ENCODE results near the gene DAP.
A peak's percentile ranks its signal among the peaks of the same experiment; 100 is the strongest.
"Not testable (repeated sequence)": the region's sequence is repeated elsewhere in the genome, so short reads cannot be mapped to it uniquely, and the experiment has no call there.

DAP gene

GRCh38 chr5:10672146-10673016 is 88.7 kb downstream of the DAP start:
- DNase-seq (ENCODE audit: low read depth), result no peak

- no peak for DNase-seq (ENCODE audit: low read depth)
Measured at GRCh38 chr5:10671041-10672008, 89.7 kb downstream of the DAP start.

- DNase-seq (ENCODE audit: low read depth), result no peak
Measured at GRCh38 chr5:10669983-10670382, 91.1 kb downstream of the DAP start.

GRCh38 chr5:10668697-10669096 is 92.3 kb downstream of the DAP start:
- no peak for DNase-seq (ENCODE audit: low read depth)

- DNase-seq (ENCODE audit: low read depth), result no peak
Measured at GRCh38 chr5:10667431-10668057, 93.5 kb downstream of the DAP start.

GRCh38 chr5:10666531-10667299 is 94.3 kb downstream of the DAP start:
- DNase-seq (ENCODE audit: low read depth), result no peak

GRCh38 chr5:10665799-10666198 is 95.2 kb downstream of the DAP start:
- DNase-seq (ENCODE audit: low read depth), result no peak

- not testable (repeated sequence) for DNase-seq (ENCODE audit: low read depth)
Measured at GRCh38 chr5:10664180-10664769, 96.8 kb downstream of the DAP start.

- peak; percentile 17 for DNase-seq (ENCODE audit: low read depth)
Measured at GRCh38 chr5:10663489-10664179, 97.4 kb downstream of the DAP start.

GRCh38 chr5:10662661-10663488 is 98.2 kb downstream of the DAP start:
- DNase-seq (ENCODE audit: low read depth), result no peak

- DNase-seq (ENCODE audit: low read depth), result no peak
Measured at GRCh38 chr5:10662083-10662482, 99.0 kb downstream of the DAP start.

- DNase-seq (ENCODE audit: low read depth), result no peak
Measured at GRCh38 chr5:10661401-10661800, 99.6 kb downstream of the DAP start.

GRCh38 chr5:10660720-10661387 is 100.2 kb downstream of the DAP start:
- no peak for DNase-seq (ENCODE audit: low read depth)

- DNase-seq (ENCODE audit: low read depth), result no peak
Measured at GRCh38 chr5:10660135-10660534, 100.9 kb downstream of the DAP start.

GRCh38 chr5:10658265-10658664 is 102.8 kb downstream of the DAP start:
- no peak for DNase-seq (ENCODE audit: low read depth)

- no peak for DNase-seq (ENCODE audit: low read depth)
Measured at GRCh38 chr5:10655972-10656830, 104.8 kb downstream of the DAP start.

GRCh38 chr5:10655161-10655971 is 105.7 kb downstream of the DAP start:
- no peak for DNase-seq (ENCODE audit: low read depth)

Data from stromal cell of bone marrow (primary cell).